Stimulated activated CD4-positive, alpha-beta T cell treated with anti-CD3 and anti-CD28 coated beads, TNF-alpha, amount 100 ng/mL, for 1 hour (primary cell): ENCODE measurements around the gene ASPHD2.
A peak's percentile ranks its signal among the peaks of the same experiment; 100 is the strongest.
"Not testable (repeated sequence)": the region's sequence is repeated elsewhere in the genome, so short reads cannot be mapped to it uniquely, and the experiment has no call there.

Source experiments
- DNase-seq, 3 donors: peaks; one replicate each; pipeline ENCODE4 v3.0.0-alpha.2; 2020; ENCODE audit warnings: low read depth in 3 of 3, low spot score in 1 of 3

Gene ASPHD2

GRCh38 chr22:26416256-26416655, 12.8 kb upstream of the ASPHD2 start:
- DNase-seq: no peak

- DNase-seq: no peak
Measured at GRCh38 chr22:26416670-26417276, 12.3 kb upstream of the ASPHD2 start.

- no peak for DNase-seq
Measured at GRCh38 chr22:26417406-26417805, 11.7 kb upstream of the ASPHD2 start.

- no peak for DNase-seq
Measured at GRCh38 chr22:26418620-26419019, 10.4 kb upstream of the ASPHD2 start.

- no peak for DNase-seq
Measured at GRCh38 chr22:26426924-26427323, 2.1 kb upstream of the ASPHD2 start.

GRCh38 chr22:26429458-26430286, 612 bp downstream of the ASPHD2 start:
- DNase-seq: peak in 1 of 3 donors; percentile 6

- DNase-seq: no peak
Measured at GRCh38 chr22:26430600-26430999, 1.5 kb downstream of the ASPHD2 start.

- DNase-seq: no peak
Measured at GRCh38 chr22:26431261-26431995, 2.4 kb downstream of the ASPHD2 start.

GRCh38 chr22:26432619-26433311, 3.7 kb downstream of the ASPHD2 start:
- DNase-seq: no peak

GRCh38 chr22:26433805-26434204, 4.7 kb downstream of the ASPHD2 start:
- DNase-seq: no peak

- DNase-seq: no peak
Measured at GRCh38 chr22:26435327-26436093, 6.5 kb downstream of the ASPHD2 start.

GRCh38 chr22:26436903-26437515, 7.9 kb downstream of the ASPHD2 start:
- no peak for DNase-seq

- no peak for DNase-seq
Measured at GRCh38 chr22:26437694-26438392, 8.8 kb downstream of the ASPHD2 start.

GRCh38 chr22:26438776-26439175, 9.7 kb downstream of the ASPHD2 start:
- not testable (repeated sequence) for DNase-seq

GRCh38 chr22:26439559-26439958, 10.5 kb downstream of the ASPHD2 start:
- DNase-seq: no peak

GRCh38 chr22:26442086-26442756, 13.2 kb downstream of the ASPHD2 start:
- no peak for DNase-seq

- DNase-seq: no peak
Measured at GRCh38 chr22:26443901-26444690, 15.0 kb downstream of the ASPHD2 start.

GRCh38 chr22:26444777-26445176, 15.7 kb downstream of the ASPHD2 start:
- DNase-seq: no peak
